Stimulated activated CD4-positive, alpha-beta T cell treated with anti-CD3 and anti-CD28 coated beads, Interleukin-4, amount 100 ng/mL, for 1 hour (primary cell): Measurements from ENCODE around the gene ENOX1.

Experiments used
- DNase-seq: peaks from one replicate; pipeline ENCODE4 v3.0.0-alpha.2; 2020

The ENOX1 gene

DNA sequence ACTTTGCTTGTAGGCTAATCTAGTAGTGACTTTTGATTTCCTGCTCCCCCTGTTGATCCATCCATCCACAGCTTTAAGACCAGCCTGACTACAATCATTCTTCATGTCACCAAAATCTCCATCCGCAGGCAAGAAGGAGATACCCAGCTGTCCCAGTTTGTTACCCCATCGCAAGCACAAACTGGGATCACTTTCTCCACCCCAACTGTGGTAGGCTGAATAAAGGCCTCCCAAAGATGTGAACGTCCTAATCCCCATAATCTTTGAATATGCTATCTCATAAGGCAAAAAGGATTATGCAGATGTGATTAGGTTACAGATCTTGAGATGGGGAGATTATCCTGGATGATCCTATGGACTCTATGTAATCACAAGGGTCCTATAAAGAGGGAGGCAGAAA lies 202.0 kb downstream of the ENOX1 start:
- no peak for DNase-seq

DNA sequence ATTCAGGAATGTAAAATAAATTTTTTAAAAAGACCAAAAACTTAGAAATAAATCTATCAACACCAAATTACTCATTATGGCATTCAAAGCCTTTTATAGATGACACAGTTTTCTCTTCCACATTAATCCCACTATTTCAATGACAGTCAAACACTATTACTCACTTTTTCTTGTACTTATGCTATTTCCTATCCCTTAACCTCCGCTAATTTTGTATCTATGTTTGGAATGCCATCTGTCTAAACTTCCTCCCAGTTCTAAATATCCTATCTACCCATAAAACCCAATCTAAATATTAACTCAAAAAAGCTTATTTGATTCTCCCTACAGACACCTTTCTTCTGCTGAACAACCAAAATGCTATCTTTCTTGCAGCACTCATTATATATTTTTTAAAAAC lies 203.5 kb downstream of the ENOX1 start:
- no peak for DNase-seq

DNA sequence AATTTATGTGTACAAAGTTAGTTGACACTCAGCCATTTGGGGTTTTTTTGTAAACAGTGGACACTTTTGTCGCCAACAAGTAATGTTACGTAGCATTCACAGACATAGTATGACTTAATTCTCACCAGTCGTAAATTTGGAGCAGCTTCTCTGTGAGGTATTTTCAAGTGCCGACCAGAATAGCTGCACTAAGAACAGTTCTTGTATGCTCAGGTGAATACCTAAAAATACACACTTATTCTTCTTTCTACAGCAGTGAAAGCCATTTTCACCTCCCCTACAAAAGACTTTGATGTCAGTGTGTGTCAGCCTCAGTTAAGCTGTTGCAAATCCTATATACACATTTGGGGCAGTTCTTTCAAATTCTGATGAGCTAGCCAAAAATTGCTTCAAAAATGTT lies 206.5 kb downstream of the ENOX1 start:
- no peak for DNase-seq

DNA sequence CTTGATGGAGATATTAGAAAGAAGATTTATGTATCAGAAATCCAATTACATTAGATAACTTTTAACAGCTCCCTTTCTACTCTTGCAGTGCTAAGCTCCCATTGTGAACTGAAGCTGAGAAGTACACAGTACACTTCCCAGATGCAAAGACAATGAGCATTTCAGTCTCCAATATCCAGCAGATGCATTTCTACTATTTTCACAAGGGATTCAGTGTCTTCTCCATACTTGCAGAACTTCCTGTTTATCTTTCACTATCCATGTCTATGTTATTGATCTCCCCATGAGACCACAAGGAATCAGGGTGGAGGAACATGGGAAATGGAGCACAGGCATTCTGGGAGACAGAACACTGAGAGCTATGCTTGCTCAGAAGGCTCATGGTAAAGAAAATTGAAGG lies 207.5 kb downstream of the ENOX1 start:
- no peak for DNase-seq

DNA sequence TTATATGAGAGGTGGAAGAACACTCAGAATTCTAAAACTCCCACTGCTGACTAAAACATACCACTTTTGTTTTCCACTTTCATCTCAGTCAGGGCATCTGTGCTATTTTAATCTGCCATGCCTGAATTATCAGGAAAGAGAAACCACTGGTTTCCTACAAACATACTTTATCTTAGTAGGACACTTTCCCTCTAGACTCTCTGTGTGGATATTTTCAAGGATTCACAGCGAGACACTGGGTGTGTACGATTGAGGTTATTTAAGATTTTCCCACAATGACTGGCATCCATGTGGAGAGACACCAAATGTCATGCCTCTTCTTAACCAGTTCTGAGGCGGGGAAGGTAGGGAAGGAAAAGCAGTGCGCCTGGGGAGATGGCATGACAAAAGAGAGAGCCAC lies 212.2 kb downstream of the ENOX1 start:
- DNase-seq: no peak

DNA sequence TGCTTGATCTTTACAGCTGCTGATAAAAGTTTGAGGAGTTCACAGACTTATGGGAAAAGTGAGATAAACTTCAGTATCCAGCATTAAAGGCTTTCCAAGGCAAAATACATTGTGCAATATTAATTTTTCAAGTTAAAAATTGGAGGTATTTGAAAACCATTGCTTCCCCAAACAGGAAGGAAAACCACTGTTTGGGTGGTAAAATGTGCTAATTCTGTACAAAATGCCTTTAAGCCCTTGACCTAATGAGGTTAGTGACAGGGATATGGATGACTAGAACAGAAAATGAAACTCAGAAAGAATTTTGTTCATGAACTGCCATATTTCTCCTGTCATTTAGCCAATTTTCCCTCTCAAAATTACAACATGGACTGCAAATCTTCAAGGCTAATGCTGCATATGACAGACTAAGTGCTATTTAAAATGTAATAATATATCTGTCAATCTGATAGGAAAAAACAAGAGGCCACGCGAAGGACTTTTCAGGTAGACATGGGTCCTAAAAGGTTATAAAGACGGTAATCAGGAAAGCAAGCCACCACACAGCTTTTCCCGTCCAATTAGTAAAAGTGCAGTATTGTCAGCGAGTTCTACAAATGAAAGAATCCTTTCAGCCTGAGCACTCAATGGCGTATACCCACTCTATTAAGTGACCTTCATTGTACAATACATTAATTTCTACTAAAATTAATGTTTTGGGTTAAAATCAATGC lies 212.8 kb downstream of the ENOX1 start:
- no peak for DNase-seq

DNA sequence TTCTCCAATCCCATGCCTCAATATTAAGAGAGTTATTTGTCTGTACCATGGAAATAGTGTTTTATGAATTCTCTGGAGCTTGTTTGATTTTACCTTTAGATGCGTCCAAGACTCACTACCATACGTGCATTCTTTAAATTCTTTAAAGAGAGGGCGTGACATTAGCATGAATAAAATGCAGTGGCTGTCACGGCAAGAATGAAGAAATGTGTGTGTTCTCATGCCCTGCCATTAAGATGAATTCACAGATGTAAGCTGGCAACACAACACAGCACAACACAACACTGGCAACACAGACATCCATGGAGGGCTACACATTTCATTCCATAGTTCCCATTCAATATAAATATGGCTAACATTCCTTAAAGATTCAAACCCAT lies 213.4 kb downstream of the ENOX1 start:
- DNase-seq: no peak

DNA sequence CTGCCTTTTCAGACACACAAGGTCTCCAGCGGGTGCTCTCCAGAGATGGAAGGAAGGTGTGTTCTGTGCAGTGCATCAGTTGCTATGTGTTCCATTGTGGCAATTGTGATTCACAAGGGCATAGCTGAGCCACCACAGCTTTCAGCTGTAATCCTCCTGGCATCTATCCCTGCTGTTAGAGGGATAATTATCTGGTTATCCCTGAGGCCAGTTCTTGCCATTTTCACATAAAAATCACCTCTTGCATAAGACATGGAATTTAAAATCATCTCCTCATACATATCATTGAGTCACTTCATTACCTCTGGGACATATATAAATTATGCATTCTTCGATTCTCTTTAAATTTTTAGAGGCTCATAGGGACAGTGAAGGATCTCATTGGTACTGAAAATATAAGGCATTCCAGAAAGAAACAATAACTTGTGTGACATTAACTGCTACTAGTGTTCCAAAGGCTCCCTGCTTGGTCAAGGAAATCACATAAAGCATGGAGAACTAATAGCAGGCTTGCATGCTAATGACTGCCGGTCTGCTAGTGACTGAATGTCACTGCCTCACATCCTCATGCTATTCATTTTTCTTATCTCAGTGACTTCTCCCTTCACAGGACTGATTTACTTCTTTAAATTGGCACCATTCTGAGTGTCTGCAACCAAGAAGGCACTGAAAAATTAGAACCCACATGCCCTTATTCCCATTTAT lies 214.0 kb downstream of the ENOX1 start:
- DNase-seq: no peak

DNA sequence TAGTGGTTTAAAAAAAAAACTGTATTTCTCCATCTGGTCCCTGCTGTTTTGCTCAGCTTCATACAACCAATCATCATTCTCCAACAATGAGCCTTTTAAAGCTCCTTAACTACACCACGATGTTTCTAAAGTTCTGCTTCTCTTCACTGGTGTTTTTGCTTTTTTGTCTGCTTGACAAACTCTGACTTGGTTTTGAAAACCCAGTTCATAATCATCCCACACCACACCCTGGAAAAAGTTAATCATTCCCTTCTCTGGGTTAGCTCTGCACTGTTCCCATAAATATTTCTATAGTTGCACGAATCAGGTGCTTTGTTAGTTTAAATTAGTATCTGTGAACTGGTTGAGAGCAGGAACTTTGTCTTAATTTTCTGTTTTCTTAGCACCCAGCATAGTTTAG lies 217.1 kb downstream of the ENOX1 start:
- DNase-seq: no peak

DNA sequence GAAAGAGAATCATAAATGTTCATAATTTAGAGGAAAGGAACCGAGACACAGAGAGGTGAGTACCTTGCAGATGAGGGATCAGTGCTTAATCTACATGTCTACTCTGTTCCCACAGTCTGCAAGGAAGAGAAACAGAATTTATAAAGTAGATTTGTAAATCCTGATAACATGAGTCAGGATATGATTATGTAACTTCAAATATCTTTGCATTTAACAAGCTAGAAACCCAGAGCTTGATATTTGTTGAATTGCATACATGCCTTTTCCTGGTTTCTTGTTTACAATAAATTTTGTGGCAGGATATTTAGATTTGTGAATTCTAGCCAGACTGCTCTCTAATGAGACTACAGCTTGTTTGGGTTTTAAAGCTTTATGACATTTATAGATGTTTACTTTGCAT lies 219.2 kb downstream of the ENOX1 start:
- no peak for DNase-seq

DNA sequence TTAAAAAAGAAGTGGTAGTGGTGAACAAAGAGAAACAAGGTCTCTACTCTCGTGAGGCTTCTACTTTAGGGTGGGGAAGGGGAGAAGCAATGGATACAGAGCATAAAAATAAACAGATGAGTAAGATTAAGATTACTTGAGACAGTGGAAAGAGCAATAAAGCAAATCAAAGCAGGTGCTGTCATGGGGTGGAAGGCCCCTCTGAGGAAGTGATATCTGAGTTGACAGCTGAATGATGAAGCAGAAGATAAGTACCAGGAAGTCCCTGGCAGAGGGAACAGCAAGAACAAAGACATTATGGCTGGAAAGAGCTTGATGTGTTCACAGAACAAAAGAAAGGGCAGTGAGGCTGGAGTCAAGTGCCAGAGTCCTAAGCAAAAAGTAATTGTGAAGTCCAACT lies 221.8 kb downstream of the ENOX1 start:
- no peak for DNase-seq

DNA sequence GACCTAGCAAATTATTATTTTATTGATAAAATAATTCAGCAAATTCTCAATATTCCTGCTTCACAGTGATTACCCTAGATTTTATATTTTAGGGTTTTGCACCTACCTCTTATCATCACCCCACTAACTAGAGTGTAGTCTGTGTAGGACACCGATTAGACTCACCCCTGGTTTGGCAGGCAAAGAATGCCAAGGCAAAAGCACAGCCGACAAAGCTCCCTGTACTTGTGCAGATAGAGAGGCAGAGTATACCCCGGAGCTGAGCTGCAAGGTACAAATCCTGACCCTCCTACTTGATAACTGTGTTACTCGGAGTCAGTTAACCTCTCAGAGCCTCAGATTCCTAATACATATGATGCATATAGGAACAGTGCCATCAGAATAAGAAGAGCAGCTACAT lies 225.7 kb downstream of the ENOX1 start:
- no peak for DNase-seq

DNA sequence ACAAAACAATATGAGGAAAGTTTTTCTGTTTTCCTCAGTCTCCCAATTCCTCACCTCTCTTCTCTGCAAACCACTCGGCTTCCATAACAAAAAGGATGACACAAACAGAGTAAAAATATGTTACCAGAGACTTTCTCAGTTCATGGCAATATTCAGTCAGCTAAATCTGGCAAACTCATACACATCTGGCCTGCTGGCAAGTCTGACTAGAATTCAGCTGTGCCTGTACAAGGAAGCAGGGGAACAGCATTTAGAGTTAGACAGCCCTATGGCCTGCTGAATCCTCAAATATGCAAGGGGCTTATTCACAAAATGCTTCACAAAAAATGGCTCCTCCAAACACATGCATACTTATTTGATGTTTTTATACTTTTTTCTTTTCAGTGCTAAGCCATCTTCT lies 227.8 kb downstream of the ENOX1 start:
- DNase-seq: no peak

DNA sequence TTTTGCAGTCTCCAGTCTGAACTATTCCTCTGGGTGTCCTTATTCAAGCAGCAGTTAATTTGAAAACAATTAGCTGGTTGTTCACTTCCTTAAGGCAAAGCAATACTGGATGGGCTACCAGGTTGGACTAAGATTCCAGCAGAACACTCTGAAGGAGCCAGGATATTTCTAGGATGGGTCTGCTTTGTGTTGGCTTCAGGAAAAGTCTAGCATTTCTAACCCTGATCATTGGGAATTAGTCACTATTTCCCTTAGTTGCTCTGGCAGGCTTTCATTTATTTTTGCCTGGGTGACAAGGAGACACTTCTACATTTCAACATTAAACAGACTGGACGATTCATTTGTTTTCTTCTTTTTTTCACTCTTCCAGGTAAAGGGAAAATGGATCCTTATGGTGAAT lies 228.4 kb downstream of the ENOX1 start:
- no peak for DNase-seq

DNA sequence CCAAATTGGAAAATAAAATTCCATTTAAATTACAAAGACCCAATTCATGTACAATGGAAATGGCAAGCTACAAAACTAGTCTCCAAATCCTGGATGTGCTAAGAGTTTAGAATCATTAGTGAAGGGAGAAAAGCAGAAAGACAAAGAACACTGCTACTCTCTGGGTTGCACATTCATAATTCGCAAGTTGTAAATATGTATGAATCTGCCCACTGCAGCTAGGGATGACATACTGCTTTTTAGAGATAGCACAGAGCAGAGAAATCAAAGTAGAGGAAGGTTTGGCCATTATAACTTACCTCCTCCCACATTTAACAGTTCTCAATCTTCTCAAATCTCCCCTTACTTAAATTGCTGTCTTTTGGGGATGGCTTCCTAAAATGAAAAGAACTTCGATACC lies 231.1 kb downstream of the ENOX1 start:
- DNase-seq: no peak

DNA sequence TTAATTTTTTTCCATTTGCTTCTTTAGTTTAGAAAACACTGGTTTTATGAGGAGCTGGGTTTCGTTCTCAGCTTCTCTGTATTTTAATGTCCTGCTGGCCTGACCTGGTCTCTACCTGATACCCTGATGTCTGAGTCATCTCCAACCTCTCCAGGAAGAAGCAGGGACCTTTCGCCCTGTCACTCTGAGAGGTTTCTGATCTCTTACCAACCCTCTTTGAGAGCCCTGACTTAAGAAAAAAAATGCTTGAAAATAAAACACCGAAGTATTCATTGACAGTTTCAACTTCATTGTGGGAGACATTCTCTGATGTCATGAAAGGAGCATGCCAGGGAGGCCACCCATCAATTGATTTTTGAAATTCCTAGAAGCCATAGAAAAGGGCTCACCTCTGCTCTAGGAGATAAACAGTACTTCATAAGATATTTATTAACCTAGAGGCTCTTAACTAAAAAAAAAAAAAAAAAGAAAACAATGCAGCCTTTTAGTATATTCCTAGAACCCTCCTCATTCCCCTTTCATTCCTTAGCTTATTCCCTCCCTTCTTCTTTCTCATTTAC lies 234.8 kb downstream of the ENOX1 start:
- DNase-seq: no peak

DNA sequence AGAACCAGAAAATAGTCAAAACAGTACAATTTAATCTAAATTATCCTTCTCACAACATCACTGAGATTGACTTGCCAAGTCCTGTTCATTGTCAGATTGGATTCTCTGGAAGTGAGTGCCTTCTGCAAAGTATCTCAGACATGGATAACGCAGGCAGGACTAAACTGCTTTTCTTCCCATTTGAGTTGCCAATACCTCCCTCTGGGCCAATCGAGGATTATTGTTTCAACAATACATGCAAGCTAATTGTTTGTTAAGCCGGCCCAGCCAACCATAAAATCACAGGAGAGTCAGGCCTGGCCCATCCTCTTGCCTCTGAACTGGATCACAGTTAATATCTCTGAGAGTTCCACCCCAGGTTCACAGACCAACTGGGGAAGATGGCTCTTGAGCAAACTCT lies 240.0 kb downstream of the ENOX1 start:
- DNase-seq: no peak

DNA sequence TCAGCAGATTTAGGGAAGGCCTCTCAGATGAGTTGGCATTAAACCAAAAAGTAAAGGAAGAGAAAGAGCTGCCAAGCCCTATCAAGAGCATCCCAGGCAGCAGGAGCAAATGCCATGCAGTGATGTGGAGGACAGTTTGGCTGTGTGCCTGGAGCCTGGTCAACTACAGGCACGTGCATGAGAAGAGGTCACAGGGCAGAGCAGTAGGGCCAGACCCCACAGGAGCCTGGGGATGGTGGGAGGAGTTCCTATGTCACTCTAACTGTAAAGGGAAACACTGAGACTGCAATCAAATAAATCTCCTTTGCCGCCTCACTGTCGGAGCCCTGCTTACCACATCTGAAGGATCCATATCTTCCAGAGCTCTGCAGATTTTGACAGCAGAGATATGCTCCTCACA lies 240.5 kb downstream of the ENOX1 start:
- no peak for DNase-seq

DNA sequence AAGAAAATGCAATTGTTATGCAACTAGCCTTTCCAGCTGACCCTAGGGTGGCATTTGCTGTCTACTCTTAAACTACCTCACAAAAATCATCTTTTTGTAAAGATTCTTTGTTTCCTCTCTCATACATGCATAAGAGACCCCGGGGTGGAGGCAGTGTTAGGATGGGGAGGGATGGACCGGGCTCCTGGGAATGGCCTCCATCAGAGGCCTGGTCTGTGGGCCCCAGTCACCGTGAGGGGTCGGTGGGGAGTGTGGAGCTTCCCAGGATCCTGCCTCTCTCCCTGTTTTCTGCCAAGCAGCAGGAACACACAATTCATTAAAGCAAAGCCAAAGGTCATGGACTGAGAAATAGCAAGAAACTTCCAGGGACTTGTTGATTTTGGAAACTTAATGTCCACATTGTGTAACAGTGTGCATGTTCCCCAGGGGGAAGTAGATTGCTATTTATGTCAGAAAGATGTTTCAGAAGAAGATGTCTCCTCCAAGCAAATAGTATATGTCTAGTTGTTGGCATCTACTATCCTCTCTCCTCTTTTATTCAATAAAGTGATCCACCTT lies 241.4 kb downstream of the ENOX1 start:
- DNase-seq: no peak

DNA sequence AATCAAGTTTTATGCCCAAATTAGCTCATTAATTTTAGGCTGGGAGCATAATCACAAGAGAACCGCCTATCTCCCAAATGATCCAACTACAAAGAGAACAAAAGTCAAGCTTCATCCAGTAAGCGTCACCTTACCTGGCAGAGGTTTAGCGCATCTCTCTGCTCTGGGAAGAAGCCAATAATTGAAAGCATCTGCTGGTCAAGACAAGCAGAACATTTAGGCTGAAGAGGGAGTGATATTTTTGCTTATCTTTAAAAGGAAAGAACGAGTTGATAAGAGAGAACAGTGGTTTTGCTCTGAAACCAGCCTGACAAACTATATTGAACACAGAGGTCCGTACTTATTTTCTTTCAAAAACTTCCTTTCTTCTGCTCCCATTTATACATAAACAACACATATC lies 242.1 kb downstream of the ENOX1 start:
- DNase-seq: no peak

DNA sequence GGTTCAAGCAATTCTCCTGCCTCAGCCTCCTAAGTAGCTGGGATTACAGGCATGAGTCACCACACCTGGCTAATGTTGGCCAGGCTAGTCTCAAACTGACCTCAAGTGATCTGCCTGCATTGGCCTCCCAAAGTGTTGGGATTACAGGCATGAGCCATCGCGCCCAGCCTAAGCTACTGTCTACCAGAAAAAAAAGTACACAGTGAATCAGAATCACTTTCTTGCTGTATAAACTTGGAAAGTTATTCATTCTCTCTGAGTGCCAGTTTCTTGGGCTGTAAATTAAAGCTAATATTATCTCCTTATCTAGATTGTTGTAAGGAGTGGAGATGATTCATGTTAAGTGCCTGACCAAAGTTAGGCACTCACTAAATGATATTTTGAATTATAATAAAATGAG lies 242.8 kb downstream of the ENOX1 start:
- DNase-seq: no peak

DNA sequence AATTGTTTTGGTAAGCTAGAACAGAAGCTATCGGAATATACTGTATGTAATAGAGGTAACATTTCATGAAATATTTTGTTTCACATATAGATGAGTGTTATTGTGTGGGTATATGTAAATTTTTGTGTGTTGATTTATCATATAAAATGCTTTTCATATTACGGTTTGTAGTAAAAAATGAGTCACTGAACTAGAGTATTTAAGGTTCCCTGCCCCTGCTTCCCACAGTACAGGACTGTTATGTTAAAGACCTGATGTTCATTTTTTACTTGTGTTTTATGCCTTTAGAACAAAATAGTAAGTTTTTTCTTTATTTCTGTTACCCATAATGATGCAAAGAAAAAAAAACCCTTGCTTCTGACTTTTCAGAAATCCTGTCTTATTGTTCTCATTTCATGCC lies 243.4 kb downstream of the ENOX1 start:
- no peak for DNase-seq

DNA sequence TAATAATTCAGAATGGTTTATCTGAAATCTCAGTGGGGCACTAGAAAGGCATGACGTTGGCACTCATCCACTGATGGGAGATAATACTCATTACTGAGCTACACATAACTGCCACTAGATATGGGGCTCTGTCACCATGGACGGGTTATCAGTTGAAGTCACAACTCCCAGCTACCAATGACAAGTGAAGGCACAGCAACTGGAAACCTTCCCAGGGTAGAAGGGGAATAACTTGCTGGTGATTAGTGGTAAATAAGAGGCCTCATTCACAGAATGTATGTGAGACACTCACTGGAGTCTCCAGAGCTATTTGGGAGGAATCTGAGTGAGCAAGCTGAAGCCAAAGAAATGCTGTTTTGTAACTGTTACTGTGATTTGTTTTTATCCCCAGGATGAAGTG lies 249.6 kb downstream of the ENOX1 start:
- DNase-seq: no peak

DNA sequence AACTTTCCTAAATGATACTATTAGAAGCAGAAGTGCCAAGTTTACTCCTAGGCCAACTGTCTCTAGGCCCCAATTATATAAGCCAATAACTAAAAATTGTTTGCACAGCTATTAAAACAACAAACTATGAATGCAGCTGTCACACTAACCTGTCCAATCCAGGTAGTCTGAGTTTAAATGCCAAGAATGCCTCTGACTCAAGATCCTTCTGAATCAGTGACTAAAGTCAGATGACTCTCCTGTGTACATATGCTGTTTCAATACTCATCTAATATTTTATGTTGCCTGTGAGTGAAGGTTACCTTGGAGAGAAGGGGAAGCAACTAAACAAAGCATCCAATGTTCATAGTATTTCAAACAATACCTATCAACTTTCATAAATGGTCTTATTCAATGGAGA lies 257.0 kb downstream of the ENOX1 start:
- no peak for DNase-seq

DNA sequence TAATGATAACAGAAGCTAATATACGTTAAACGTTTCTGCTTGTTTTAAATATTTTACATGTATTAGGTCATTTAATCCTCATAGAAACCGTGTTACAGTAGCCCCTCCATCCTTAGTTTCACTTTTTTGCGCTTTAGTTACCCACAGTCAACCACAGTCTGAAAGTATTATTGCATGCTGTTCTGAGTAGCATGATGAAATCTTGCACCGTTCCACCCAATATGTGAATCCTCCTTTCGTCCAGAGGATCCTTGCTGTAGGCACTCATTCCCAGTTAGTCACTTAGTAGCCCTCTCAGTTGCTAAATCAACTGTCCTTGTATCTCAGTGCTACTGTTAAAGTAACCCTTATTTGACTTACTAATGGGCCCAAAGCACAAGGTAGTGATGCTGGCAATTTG lies 257.8 kb downstream of the ENOX1 start:
- no peak for DNase-seq
